ENCODE results near the gene ZDHHC16.
"Not testable (repeated sequence)": the region's sequence is repeated elsewhere in the genome, so short reads cannot be mapped to it uniquely, and the experiment has no call there.

ZDHHC16 gene
- 35.2 to 63.2 reads per million in 2 experiments for total RNA-seq

GRCh38 chr10:97445722-97446639 lies at the start of gene ZDHHC16, which contains the start of gene EXOSC1:
Gene ZDHHC16 (plus strand): TSS chr10:97446175. CDS start chr10:97451676, 5,501 bp downstream.
Gene EXOSC1 (minus strand): TSS chr10:97446006. CDS start chr10:97445985, 21 bp downstream.
- peak; percentile 84 for DNase-seq (ENCODE audit: low read depth)

- DNase-seq (ENCODE audit: low read depth) = no peak
These were observed 46.0 kb upstream of the ZDHHC16 start for GRCh38 chr10:97399843-97400545.

- DNase-seq (ENCODE audit: low read depth) = peak; percentile 81
These were observed 45.1 kb upstream of the ZDHHC16 start, which contains the start of gene RRP12 for GRCh38 chr10:97400665-97401454. Gene RRP12 (minus strand): TSS chr10:97401340. CDS start chr10:97401231, 109 bp downstream.

- DNase-seq (ENCODE audit: low read depth) = no peak
These were observed 44.5 kb upstream of the ZDHHC16 start for GRCh38 chr10:97401455-97401919.

- no peak for DNase-seq (ENCODE audit: low read depth)
These were observed 41.9 kb upstream of the ZDHHC16 start for GRCh38 chr10:97404044-97404443.

- no peak for DNase-seq (ENCODE audit: low read depth)
These were observed 39.9 kb upstream of the ZDHHC16 start for GRCh38 chr10:97406064-97406463.

- DNase-seq (ENCODE audit: low read depth) = not testable (repeated sequence)
These were observed 39.5 kb upstream of the ZDHHC16 start for GRCh38 chr10:97406483-97406882.

GRCh38 chr10:97407211-97407951 lies 38.6 kb upstream of the ZDHHC16 start:
- DNase-seq (ENCODE audit: low read depth) = peak; percentile 47

- no peak for DNase-seq (ENCODE audit: low read depth)
These were observed 38.1 kb upstream of the ZDHHC16 start for GRCh38 chr10:97407952-97408248.

GRCh38 chr10:97408496-97408992 lies 37.4 kb upstream of the ZDHHC16 start:
- no peak for DNase-seq (ENCODE audit: low read depth)

GRCh38 chr10:97411406-97411805 lies 34.6 kb upstream of the ZDHHC16 start:
- DNase-seq (ENCODE audit: low read depth) = no peak

GRCh38 chr10:97412891-97413304 lies 33.1 kb upstream of the ZDHHC16 start:
- no peak for DNase-seq (ENCODE audit: low read depth)

- DNase-seq (ENCODE audit: low read depth) = no peak
These were observed 29.4 kb upstream of the ZDHHC16 start for GRCh38 chr10:97416565-97416964.

- not testable (repeated sequence) for DNase-seq (ENCODE audit: low read depth)
These were observed 22.2 kb upstream of the ZDHHC16 start for GRCh38 chr10:97423757-97424098.

GRCh38 chr10:97425964-97426775 lies 19.8 kb upstream of the ZDHHC16 start, which contains the start of gene PGAM1:
Gene PGAM1 (plus strand): TSS chr10:97426191. CDS start chr10:97426308, 117 bp downstream.
- peak; percentile 91 for DNase-seq (ENCODE audit: low read depth)

- no peak for DNase-seq (ENCODE audit: low read depth)
These were observed 19.0 kb upstream of the ZDHHC16 start for GRCh38 chr10:97426776-97427570.

GRCh38 chr10:97427571-97428179 lies 18.3 kb upstream of the ZDHHC16 start:
- DNase-seq (ENCODE audit: low read depth) = no peak

GRCh38 chr10:97428572-97428981 lies 17.4 kb upstream of the ZDHHC16 start:
- peak; percentile 26 for DNase-seq (ENCODE audit: low read depth)

GRCh38 chr10:97434055-97434454 lies 11.9 kb upstream of the ZDHHC16 start:
- no peak for DNase-seq (ENCODE audit: low read depth)
